ENCODE data around the gene KCNQ1.

The KCNQ1 gene

GRCh38 chr11:2666828-2667570 is 222.2 kb downstream of the KCNQ1 start:
- DNase-seq (ENCODE audit: low read depth), result no peak

- no peak for DNase-seq (ENCODE audit: low read depth)
Measured at GRCh38 chr11:2667940-2668339, 223.1 kb downstream of the KCNQ1 start.

GRCh38 chr11:2668876-2669275 is 224.1 kb downstream of the KCNQ1 start:
- DNase-seq (ENCODE audit: low read depth), result no peak

- no peak for DNase-seq (ENCODE audit: low read depth)
Measured at GRCh38 chr11:2669634-2670469, 225.0 kb downstream of the KCNQ1 start.

- no peak for DNase-seq (ENCODE audit: low read depth)
Measured at GRCh38 chr11:2670541-2671100, 225.8 kb downstream of the KCNQ1 start.

GRCh38 chr11:2671748-2672147 is 226.9 kb downstream of the KCNQ1 start:
- no peak for DNase-seq (ENCODE audit: low read depth)

GRCh38 chr11:2672553-2673249 is 227.9 kb downstream of the KCNQ1 start:
- no peak for DNase-seq (ENCODE audit: low read depth)

- no peak for DNase-seq (ENCODE audit: low read depth)
Measured at GRCh38 chr11:2673250-2673610, 228.4 kb downstream of the KCNQ1 start.

- no peak for DNase-seq (ENCODE audit: low read depth)
Measured at GRCh38 chr11:2673871-2674471, 229.2 kb downstream of the KCNQ1 start.

- no peak for DNase-seq (ENCODE audit: low read depth)
Measured at GRCh38 chr11:2674658-2675131, 229.9 kb downstream of the KCNQ1 start.

- no peak for DNase-seq (ENCODE audit: low read depth)
Measured at GRCh38 chr11:2675540-2675939, 230.7 kb downstream of the KCNQ1 start.

- no peak for DNase-seq (ENCODE audit: low read depth)
Measured at GRCh38 chr11:2677127-2677526, 232.3 kb downstream of the KCNQ1 start.

- no peak for DNase-seq (ENCODE audit: low read depth)
Measured at GRCh38 chr11:2678396-2678795, 233.6 kb downstream of the KCNQ1 start.

- DNase-seq (ENCODE audit: low read depth), result no peak
Measured at GRCh38 chr11:2679011-2679676, 234.3 kb downstream of the KCNQ1 start.

- DNase-seq (ENCODE audit: low read depth), result no peak
Measured at GRCh38 chr11:2681408-2682145, 236.8 kb downstream of the KCNQ1 start.

GRCh38 chr11:2683806-2684205 is 239.0 kb downstream of the KCNQ1 start:
- DNase-seq (ENCODE audit: low read depth), result no peak

GRCh38 chr11:2684581-2684980 is 239.8 kb downstream of the KCNQ1 start:
- no peak for DNase-seq (ENCODE audit: low read depth)

- no peak for DNase-seq (ENCODE audit: low read depth)
Measured at GRCh38 chr11:2685051-2685450, 240.2 kb downstream of the KCNQ1 start.

- no peak for DNase-seq (ENCODE audit: low read depth)
Measured at GRCh38 chr11:2685566-2686359, 241.0 kb downstream of the KCNQ1 start.
